HT-29 (cell line): Measurements from ENCODE around the gene STIM2. TPM values are rescaled to one million over a fixed set of nuclear protein-coding genes. Genes with fewer than 3 reads are reported as not detected.

Experiments used
- DNase-seq: peaks from one replicate; pipeline ENCODE4 v3.0.0-alpha.2; 2015; ENCODE audit warnings: low spot score
- total RNA-seq: library from RNA; depleted of rRNA; stranded (reverse); fragments of >200 nt; shearing (Covaris generic); gene quantifications from 2 replicates; pipeline ENCODE4 v1.2.3, GENCODE V29; 2014

Gene STIM2
- total RNA-seq, 1 experiment from 2014 or later, result 27.9 TPM

DNA sequence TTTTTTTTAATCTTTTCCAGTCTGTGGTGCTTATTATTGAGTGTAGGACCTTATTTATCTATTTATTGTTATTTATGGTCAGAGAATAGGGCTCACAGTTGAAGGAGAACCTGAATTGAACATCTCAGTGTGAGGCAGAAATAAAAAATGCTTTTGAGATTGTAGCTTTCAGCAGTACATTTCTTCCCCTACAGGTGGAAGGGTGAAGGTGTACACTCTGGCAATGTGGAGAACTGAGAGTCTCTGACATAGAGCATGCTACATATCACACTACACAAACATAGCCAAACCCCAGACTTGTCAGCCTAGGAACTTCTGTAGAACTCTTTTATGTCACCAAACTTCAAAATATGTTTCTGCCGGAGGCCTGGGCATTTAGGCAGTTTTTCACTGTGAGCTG, 140.2 kb downstream of the STIM2 start:
- peak; percentile 46 for DNase-seq

DNA sequence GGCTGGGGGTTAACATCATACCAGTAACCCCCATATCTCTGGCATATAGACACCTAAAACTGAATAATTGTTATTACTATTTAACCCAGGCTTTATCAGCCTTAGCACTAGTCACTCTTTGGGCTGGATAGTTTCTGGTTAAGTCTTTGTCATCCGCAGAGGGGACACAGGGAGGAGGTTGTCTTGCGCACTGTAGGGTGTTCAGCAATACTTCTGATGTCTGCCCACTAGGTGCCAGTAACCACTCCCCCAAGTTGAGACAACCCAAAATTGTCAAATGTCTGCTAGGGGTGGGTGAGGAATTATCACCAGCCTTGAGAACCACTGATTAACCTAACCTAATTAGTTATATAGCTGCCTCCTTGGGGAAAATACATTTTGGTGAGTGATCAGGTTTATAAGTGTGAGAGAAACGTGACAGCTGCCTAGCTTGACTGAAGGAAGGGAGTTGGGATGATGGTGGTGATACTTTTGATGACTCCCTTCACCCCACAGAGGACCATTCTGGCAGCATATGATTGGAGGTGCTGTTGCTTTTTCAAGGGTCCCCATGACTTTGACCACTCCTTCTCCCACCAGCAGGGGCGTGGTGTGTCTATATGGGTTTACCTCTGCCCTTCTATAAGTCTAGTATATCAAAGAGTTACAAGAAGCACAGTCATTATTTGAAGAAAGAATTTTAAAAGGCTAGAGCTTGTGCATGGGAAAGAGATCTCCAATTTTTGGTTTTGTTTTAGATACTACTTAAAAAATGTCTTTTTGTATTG, 140.9 kb downstream of the STIM2 start:
- DNase-seq, result no peak

- no peak for DNase-seq
These were observed 143.0 kb downstream of the STIM2 start for GRCh38 chr4:27003642-27004113.

DNA sequence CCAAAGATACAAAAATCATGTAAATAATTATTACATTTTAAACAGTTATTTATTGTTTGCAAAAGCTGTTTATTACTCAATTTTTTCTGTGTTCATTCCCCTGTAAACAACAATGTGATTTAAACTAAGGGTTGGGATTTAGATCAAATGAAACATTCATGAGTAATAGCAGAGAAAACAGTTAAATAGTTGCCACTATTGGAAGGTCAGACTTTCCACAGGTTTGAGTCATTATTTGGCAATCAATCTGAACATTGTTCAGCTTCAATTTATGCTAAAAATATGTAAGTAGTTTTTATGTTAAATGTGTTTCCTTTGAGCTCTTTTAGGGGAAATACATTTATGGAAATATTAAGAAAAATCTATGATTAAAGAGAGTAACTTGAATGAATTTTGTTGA, 144.9 kb downstream of the STIM2 start:
- DNase-seq, result no peak

DNA sequence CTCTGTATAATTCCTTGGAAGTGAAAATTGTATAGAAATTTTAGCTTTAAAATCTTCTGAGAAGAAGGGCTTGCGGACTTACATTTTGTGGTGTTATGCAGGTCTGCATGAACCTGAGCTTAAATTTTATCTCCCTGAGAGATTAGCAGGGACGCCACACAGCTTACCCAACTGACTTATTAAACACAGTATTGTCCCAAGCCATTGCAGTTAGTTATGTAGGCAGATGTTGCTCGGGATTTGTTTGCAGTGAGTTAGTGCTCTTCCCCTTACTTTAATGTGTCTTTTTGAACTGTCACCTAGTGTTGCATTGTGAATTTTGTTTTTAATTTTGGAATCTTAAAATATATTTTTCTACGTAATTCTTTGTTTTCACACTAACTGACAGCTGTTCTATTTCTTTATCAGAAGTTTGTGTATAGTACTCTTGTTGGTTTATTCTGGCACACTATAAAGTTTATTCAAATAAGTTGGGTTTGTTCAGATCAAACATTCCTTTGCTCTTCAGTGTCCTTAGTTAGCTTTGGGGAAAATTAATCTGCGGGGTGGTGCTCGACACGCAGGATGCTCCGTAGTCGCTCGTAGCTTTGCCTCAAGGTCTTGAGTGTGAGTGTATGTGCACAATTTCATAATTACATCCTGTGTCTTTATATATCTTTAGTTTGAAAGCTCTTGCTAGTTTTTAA, 145.4 kb downstream of the STIM2 start:
- DNase-seq, result no peak

GRCh38 chr4:27006646-27007045, 146.0 kb downstream of the STIM2 start:
- DNase-seq, result no peak

GRCh38 chr4:27007507-27007906, 146.9 kb downstream of the STIM2 start:
- DNase-seq, result no peak

DNA sequence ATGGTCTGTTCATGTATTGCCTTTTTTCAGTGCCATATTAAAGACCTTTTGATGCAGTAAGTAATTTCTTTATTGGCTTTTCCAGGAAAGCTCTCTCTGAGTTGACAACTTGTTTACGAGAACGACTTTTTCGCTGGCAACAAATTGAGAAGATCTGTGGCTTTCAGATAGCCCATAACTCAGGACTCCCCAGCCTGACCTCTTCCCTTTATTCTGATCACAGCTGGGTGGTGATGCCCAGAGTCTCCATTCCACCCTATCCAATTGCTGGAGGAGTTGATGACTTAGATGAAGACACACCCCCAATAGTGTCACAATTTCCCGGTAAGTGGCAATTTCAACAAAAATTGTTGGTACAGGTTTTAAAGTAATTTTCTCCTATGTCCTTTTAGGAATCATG, 148.0 kb downstream of the STIM2 start:
- DNase-seq, result no peak

DNA sequence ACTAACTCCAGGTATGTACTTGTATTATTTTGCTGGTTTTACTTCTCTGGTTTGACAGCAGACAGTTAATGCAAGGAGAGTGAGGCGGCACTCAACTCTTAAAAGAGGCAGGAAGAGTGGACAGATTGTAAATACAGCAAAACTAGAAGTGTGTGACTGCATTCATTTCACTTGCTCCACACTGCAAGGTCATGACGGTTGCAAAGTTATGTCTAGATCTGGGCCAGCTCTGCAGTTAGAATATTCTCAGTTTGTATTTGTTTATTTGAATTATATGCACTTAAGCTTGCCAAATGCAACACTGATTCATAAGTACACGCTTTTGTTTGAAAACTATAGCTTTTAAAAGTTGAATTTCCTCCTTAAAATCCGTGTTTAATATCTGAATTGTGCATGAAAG, 148.9 kb downstream of the STIM2 start:
- DNase-seq, result no peak

GRCh38 chr4:27010334-27010940, 149.8 kb downstream of the STIM2 start:
- DNase-seq, result peak; percentile 71

DNA sequence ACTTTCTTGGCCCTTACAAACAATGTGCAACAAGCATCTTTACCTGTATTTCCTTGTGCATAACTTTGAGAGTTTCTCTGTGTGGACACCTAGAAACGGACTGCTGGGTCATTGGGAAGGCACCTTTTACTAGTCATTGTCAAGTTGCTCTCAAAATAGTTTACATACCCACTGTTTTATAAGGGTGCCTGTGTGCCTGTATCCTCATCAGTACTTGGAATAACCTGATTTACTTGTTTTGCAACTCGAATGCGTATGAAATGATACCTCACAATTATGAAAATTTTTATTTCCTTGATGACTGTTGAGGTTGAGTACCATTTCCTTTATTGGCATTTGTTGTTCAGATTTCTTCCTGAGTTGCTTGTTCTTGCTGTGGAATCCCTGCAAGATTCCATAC, 150.8 kb downstream of the STIM2 start:
- DNase-seq, result peak; percentile 67

DNA sequence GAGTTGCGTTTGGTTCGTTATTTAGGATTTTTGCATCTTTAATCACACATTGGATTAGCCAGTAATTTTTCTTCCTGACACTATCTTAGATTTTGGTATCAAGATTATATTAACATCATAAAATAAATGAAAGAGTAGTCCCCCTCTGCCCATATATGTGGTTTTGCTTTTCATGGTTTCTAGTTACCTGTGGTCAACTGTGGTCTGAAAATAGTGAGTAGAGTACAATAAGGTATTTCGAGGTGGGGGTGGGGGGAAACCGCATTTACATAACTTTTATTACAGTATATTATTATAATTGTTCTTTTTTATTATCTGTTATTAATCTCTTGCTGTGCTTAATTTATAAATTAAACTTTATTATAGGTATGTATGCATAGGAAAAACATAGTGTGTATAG, 152.4 kb downstream of the STIM2 start:
- no peak for DNase-seq

- no peak for DNase-seq
These were observed 155.9 kb downstream of the STIM2 start for GRCh38 chr4:27016551-27016950.

DNA sequence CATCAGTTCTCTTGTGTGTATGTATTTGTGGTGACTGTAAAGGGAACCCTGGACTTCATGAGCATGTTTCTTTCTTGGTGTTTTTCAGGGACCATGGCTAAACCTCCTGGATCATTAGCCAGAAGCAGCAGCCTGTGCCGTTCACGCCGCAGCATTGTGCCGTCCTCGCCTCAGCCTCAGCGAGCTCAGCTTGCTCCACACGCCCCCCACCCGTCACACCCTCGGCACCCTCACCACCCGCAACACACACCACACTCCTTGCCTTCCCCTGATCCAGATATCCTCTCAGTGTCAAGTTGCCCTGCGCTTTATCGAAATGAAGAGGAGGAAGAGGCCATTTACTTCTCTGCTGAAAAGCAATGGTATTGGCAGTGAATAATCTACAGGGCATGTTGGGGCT, 157.0 kb downstream of the STIM2 start:
- no peak for DNase-seq

DNA sequence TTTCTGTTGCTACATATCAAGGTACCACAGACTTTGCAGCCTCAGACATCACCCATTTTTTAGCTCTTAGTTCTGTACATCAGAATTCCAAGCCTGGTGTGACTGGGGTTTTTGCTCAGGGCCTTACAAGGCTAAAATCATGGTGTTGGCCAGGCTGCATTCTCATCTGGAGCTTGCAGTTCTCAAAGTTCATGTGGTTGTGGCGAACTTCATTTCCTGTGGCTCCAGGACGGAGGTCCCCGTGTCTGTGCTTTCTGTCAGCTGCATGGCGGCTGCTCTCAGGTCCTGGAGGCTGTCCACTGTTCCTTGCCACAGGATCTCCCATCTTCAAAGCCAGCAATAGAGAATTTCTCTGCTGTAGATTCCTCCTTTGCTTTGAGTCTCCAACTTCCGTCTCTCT, 157.4 kb downstream of the STIM2 start:
- no peak for DNase-seq

GRCh38 chr4:27018910-27019309, 158.3 kb downstream of the STIM2 start:
- DNase-seq, result no peak

DNA sequence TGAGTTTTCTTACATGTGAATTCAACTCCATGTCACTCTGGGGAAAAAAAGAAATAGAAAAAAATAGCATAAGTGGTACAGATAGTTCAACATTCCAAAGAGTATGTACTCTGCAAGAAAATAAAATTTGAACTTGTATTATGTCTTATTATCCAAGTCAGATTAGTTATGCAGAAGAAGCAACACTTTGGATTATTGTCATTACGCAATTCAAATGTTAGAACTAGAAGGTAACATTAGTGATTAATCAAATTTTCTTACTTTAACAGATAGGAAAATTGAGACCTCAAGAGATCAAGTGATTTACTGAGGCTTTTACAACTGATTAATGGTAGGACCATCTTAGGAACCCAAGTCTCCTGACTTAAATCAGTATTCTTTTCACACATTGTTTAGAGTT, 159.1 kb downstream of the STIM2 start:
- no peak for DNase-seq

DNA sequence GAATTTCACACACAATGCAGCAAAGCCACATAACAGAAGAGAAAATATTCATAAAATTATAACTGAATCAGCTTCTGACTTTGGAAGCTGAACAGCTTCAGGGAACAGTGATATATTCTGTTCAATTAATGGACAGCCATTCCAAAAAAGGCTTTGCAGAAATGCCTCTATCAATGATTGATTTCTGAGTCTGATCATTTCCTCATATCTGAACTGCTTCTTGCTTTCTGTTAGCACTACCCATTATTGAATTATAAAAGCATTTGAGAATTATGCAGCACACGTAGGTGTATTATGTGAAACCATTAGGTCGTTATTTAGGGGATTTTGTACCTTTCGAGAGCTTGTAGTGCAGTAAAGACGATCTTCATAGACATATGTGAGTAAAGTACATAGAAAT, 159.6 kb downstream of the STIM2 start:
- DNase-seq, result no peak

GRCh38 chr4:27020603-27021002, 160.0 kb downstream of the STIM2 start:
- no peak for DNase-seq

GRCh38 chr4:27022963-27023362, 162.3 kb downstream of the STIM2 start:
- no peak for DNase-seq

DNA sequence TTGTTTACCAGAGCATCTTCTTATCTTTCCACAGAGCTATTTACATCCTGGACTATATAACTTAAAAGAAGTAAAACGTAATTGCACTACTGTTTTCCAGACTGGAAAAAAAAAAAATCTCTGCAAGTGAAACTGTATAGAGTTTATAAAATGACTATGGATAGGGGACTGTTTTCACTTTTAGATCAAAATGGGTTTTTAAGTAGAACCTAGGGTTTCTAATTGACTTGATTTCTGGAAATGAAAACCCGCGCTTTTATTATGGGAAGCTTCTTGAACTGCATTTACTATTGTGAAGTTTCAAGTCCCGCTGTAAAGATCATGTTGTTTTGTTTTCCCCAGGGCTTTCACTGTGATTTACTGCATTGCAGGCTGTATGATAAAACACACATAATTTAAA, 162.7 kb downstream of the STIM2 start:
- no peak for DNase-seq

DNA sequence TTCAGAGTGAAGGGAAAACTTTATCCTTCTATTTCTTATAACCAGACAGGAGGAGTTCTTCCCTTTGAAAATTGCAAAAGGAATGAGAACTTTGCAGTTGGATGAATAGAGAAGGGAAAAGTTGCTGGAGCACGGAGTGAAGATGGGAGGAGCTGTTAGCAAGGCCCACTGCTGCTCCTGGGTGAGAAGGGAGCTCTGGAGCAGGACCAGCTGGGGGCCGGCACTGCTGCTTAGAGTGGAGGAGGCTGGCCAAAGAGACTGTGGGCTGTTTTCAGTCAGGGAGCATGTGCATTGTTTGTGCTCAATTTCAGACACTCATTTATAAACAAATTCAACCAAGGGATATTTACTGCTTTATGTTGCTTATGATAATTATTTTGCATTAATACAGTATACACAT, 164.2 kb downstream of the STIM2 start:
- no peak for DNase-seq

DNA sequence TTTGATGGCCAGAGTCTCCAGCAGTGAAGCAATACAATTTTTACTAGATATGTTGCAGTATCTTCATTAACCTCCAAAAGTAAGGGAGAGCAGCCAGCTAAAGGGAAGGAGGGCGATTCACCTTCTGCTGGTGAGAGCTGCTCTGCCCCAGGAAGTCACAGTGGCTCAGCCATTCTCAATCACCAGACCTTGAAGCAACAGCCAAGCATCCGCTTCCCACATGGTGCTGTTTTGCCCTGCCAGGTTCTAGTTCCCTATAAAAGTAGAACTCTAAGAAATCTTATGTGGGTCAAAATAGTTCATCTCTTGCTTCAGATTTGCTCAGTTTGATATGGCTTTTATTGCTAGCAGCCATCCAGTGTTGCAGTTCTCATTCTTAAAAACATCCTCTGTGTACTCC, 166.8 kb downstream of the STIM2 start:
- no peak for DNase-seq
